ENCODE data around the gene CNPY1. TPM values are rescaled to one million over a fixed set of nuclear protein-coding genes. Genes with fewer than 3 reads are reported as not detected.

Gene CNPY1
- polyA plus RNA-seq, 2 of the 4 experiments (the other 2 are of a cell fraction), result not detected

DNA sequence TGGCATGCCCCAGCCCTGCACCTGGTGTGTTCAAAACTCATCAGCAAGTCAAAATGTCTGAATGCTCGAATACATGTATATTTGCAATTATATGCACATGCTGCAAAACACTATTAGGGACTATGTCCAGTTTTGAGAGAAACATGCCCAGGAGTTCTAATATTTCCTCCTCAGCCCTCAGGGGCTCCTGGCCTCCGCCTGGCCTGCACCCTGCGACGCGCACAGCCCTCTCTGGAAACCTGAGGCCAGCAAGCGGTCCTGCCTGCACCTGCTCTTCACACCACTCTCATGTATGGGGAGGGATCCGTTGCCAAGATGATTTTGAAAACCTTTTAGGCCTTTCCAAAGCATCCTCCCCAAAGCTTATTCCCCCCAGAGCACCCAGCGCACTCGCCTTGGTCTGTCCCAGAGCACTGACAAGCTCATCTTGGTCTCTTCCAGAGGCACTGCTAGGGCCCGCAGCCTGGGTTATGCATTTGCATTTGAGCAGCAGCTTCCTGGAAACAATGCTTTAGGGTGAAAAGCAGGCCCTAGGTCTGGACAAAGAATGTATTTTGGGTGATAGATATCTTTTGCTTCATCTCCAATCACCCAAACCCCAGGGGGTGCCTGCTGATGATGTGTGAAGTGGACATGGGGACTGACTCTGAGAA is 22.6 kb upstream of the CNPY1 start:
- no peak overlapping the region for H3K4me2 ChIP-seq
- no peak overlapping the region for H3K4me3 ChIP-seq
- 73% methylated on average over 10 of the region's 10 CpGs for WGBS (ENCODE audit: missing lambda C conversion rate)
- DNase-seq (ENCODE audit: low read depth in 1 of 2, low spot score in 1 of 2), result no peak
- FAIRE-seq, result no peak
- ATAC-seq, result peak; percentile 22; a peak in 2 of 6 replicates
- H3K9me3 ChIP-seq, result no peaks in the 10 kb centered on the region
- H3K27ac ChIP-seq, result no peak overlapping the region
- POLR2A ChIA-PET, result no interaction called here
- H3K4me1 ChIP-seq, result no peaks in the 10 kb centered on the region
- CTCF ChIA-PET, result interaction anchor here (2.1 kb wide), 1 partner anchor 30 kb away, joined by 6 read pairs; no protein-coding TSS in a partner anchor
- TF ChIP-seq POLR2AphosphoS2 (conservative IDR thresholded peaks at IDR 0.05; ENCODE audit: low read length), result no peak
- no peak for TF ChIP-seq BHLHE40 (IDR thresholded peaks at IDR 0.05; ENCODE audit: low read depth, low read length)
- no peak for TF ChIP-seq RARB (CRISPR knock-in tag; IDR thresholded peaks at IDR 0.05)
- no peak for TF ChIP-seq RCOR1 (IDR thresholded peaks at IDR 0.05; ENCODE audit: low read depth, low read length)
- TF ChIP-seq HDAC2 (IDR thresholded peaks at IDR 0.05), result no peak
- TF ChIP-seq TP53 (CRISPR knock-in tag; IDR thresholded peaks at IDR 0.05), result no peak
- TF ChIP-seq, protein P1, sequence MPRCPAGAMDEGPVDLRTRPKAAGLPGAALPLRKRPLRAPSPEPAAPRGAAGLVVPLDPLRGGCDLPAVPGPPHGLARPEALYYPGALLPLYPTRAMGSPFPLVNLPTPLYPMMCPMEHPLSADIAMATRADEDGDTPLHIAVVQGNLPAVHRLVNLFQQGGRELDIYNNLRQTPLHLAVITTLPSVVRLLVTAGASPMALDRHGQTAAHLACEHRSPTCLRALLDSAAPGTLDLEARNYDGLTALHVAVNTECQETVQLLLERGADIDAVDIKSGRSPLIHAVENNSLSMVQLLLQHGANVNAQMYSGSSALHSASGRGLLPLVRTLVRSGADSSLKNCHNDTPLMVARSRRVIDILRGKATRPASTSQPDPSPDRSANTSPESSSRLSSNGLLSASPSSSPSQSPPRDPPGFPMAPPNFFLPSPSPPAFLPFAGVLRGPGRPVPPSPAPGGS (IDR thresholded peaks at IDR 0.05), result no peak
- TF ChIP-seq, protein P2, sequence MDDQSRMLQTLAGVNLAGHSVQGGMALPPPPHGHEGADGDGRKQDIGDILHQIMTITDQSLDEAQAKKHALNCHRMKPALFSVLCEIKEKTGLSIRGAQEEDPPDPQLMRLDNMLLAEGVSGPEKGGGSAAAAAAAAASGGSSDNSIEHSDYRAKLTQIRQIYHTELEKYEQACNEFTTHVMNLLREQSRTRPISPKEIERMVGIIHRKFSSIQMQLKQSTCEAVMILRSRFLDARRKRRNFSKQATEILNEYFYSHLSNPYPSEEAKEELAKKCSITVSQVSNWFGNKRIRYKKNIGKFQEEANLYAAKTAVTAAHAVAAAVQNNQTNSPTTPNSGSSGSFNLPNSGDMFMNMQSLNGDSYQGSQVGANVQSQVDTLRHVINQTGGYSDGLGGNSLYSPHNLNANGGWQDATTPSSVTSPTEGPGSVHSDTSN (IDR thresholded peaks at IDR 0.05), result no peak
- no peak for TF ChIP-seq JUN (IDR thresholded peaks at IDR 0.05)
- no peak for TF ChIP-seq ZFP36 (IDR thresholded peaks at IDR 0.05; ENCODE audit: borderline replicate concordance, partially characterized antibody)
- TF ChIP-seq, protein P3, sequence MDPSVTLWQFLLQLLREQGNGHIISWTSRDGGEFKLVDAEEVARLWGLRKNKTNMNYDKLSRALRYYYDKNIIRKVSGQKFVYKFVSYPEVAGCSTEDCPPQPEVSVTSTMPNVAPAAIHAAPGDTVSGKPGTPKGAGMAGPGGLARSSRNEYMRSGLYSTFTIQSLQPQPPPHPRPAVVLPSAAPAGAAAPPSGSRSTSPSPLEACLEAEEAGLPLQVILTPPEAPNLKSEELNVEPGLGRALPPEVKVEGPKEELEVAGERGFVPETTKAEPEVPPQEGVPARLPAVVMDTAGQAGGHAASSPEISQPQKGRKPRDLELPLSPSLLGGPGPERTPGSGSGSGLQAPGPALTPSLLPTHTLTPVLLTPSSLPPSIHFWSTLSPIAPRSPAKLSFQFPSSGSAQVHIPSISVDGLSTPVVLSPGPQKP (IDR thresholded peaks at IDR 0.05; ENCODE audit: low read depth, low read length), result no peak
- TF ChIP-seq FOXS1 (CRISPR knock-in tag; IDR thresholded peaks at IDR 0.05), result no peak
- no peak for TF ChIP-seq TFCP2L1 (CRISPR knock-in tag; IDR thresholded peaks at IDR 0.05)
- no peak for TF ChIP-seq CBX8 (IDR thresholded peaks at IDR 0.05)
- no peak for TF ChIP-seq ZNF302 (CRISPR knock-in tag; IDR thresholded peaks at IDR 0.05)

DNA sequence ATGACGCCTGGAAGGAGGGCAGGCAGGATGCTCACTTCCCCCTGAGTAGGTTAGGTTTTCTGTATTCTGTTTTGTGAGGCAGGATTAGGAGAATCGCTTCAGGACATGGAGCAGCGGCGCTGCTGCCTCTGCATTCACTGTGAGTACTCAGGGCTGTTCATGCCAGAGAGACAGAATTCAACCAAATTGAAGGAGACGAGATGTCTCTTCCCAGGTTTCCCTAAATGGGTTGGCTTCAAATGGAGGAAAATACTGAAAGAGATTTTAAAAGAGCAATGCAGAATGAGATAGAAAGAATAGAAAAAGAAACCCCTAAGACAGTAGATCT is 21.9 kb upstream of the CNPY1 start:
- Histone ChIP-seq H3K27ac (no peak overlapping the region), H3K9me3 (no peaks in the 10 kb centered on the region), H3K4me3 (no peak overlapping the region), H3K4me1 (no peaks in the 10 kb centered on the region), H3K4me2 (no peak overlapping the region)
- 74% methylated on average over 5 of the region's 5 CpGs for WGBS (ENCODE audit: missing lambda C conversion rate)
- ChIA-PET POLR2A (no interaction called here), CTCF (interaction anchor here (2.1 kb wide), 1 partner anchor 30 kb away, joined by 6 read pairs; no protein-coding TSS in a partner anchor)
- TF ChIP-seq EP300 (IDR thresholded peaks at IDR 0.05), result no peak
- TF ChIP-seq RAD21 (conservative IDR thresholded peaks at IDR 0.05 in 1 of 2, IDR thresholded peaks at IDR 0.05 in 1 of 2), result no peak
- TF ChIP-seq NR3C1 (IDR thresholded peaks at IDR 0.05), result no peak
- no peak for TF ChIP-seq HEYL (CRISPR knock-in tag; IDR thresholded peaks at IDR 0.05)
- no peak for TF ChIP-seq GATA3 (IDR thresholded peaks at IDR 0.05; ENCODE audit: borderline replicate concordance)
- TF ChIP-seq, protein P4, sequence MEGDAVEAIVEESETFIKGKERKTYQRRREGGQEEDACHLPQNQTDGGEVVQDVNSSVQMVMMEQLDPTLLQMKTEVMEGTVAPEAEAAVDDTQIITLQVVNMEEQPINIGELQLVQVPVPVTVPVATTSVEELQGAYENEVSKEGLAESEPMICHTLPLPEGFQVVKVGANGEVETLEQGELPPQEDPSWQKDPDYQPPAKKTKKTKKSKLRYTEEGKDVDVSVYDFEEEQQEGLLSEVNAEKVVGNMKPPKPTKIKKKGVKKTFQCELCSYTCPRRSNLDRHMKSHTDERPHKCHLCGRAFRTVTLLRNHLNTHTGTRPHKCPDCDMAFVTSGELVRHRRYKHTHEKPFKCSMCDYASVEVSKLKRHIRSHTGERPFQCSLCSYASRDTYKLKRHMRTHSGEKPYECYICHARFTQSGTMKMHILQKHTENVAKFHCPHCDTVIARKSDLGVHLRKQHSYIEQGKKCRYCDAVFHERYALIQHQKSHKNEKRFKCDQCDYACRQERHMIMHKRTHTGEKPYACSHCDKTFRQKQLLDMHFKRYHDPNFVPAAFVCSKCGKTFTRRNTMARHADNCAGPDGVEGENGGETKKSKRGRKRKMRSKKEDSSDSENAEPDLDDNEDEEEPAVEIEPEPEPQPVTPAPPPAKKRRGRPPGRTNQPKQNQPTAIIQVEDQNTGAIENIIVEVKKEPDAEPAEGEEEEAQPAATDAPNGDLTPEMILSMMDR (IDR thresholded peaks at IDR 0.05), result no peak
- TF ChIP-seq CBX8 (IDR thresholded peaks at IDR 0.05), result no peak
- TF ChIP-seq KDM5A (IDR thresholded peaks at IDR 0.05), result no peak
- TF ChIP-seq JUNB (IDR thresholded peaks at IDR 0.05), result no peak
- TF ChIP-seq FOSL2 (IDR thresholded peaks at IDR 0.05), result no peak
- no peak for TF ChIP-seq FOSL2 (CRISPR knock-in tag; IDR thresholded peaks at IDR 0.05)
- TF ChIP-seq MAZ (IDR thresholded peaks at IDR 0.05; ENCODE audit: borderline replicate concordance, low read depth, low read length), result no peak
- no peak for TF ChIP-seq BHLHE40 (IDR thresholded peaks at IDR 0.05; ENCODE audit: low read depth, low read length)
- TF ChIP-seq NPAS2 (CRISPR knock-in tag; IDR thresholded peaks at IDR 0.05; ENCODE audit: borderline replicate concordance), result no peak
- TF ChIP-seq CHD4 (IDR thresholded peaks at IDR 0.05; ENCODE audit: borderline replicate concordance), result no peak
- no peak for TF ChIP-seq CEBPB (IDR thresholded peaks at IDR 0.05)
- FAIRE-seq (no peak), ATAC-seq (no peak), DNase-seq (ENCODE audit: low read depth in 1 of 2, low spot score in 1 of 2) (no peak)
